K562 (cell line): ENCODE results near the gene FADS1. TPM values are rescaled to one million over a fixed set of nuclear protein-coding genes. Genes with fewer than 3 reads are reported as not detected.

ENCODE experiments used
- ATAC-seq: fragments of 200-7000 bp; cut with Tn5 transposase; 3 replicates; pipeline ENCODE4 v1.9.1; 2020; ENCODE audit warnings: moderate library complexity
- BruUV-seq: library from RNA; stranded (reverse); fragments of 400-500 nt; replicated peaks from 2 replicates; lab custom pipeline; 2021; lab: Mats Ljungman, UMichigan
- CTCF ChIA-PET: fragments of 300-600 bp; formaldehyde crosslinking; extraction: SDS; loops from one replicate; lab custom pipeline; 2021; ENCODE audit warnings: low intra/inter-chr PET ratio; lab: Yijun Ruan, JAX
- POLR2A ChIA-PET: fragments of 300-600, 350-650 bp; sonication (Branson Sonifier 250); formaldehyde crosslinking; extraction: SDS; loops from one replicate; lab custom pipeline; 2021; ENCODE audit warnings: antibody characterized with exemption, inconsistent platforms; lab: Yijun Ruan, JAX
- DNase-seq, 4 experiments: peaks; one replicate each; pipeline versions ENCODE4 v3.0.0 to v3.0.0-alpha.2; 2011 to 2018; ENCODE audit warnings: low spot score in 3 of 4, mixed read lengths in 3 of 4; ENCODE audit errors: extremely low read depth in 1 of 4
- FAIRE-seq: peaks from 2 replicates; lab custom pipeline; 2011; peaks lifted over from hg19 to GRCh38; lab: Jason Lieb, UNC
- H2AFZ ChIP-seq: 2 replicates; pipeline ENCODE4 v1.6.0; 2011; ENCODE audit warnings: low read depth, low read length, control low read depth, inconsistent platforms
- H3K27ac ChIP-seq: fragments of 200-600 bp; 3 replicates; pipeline ENCODE4 v1.8.0; 2011; ENCODE audit warnings: low read depth, mild to moderate bottlenecking, control low read depth, inconsistent platforms, low read length, moderate library complexity, mixed read lengths; ENCODE audit errors: extremely low read depth
- H3K27me3 ChIP-seq, 2 experiments: fragments of 300-600 bp in 1 of 2; 2 replicates in 1 of 2; 3 replicates in 1 of 2; pipeline versions ENCODE4 v1.6.0 to v1.8.0; 2011; ENCODE audit warnings: inconsistent platforms in 2 of 2, low read length in 2 of 2, mild to moderate bottlenecking in 1 of 2, mixed read lengths in 1 of 2, moderate library complexity in 1 of 2; ENCODE audit not compliant: control insufficient read depth in 2 of 2, insufficient read depth in 2 of 2
- H3K36me3 ChIP-seq: fragments of 300-600 bp; 3 replicates; pipeline ENCODE4 v1.8.0; 2011; ENCODE audit warnings: mild to moderate bottlenecking, low read length, inconsistent platforms; ENCODE audit not compliant: control insufficient read depth, insufficient read depth
- H3K4me1 ChIP-seq, 2 experiments: fragments of 200-600 bp in 1 of 2; replicated peaks in 1 of 2; 2 replicates in 1 of 2; 3 replicates in 1 of 2; pipeline versions ENCODE4 v1.5.1 to v1.8.0; 2011; ENCODE audit warnings: inconsistent platforms in 2 of 2, low read length in 2 of 2, mild to moderate bottlenecking in 1 of 2, mixed read lengths in 1 of 2, moderate library complexity in 1 of 2; ENCODE audit not compliant: control insufficient read depth in 2 of 2, insufficient read depth in 2 of 2
- H3K4me2 ChIP-seq: 2 replicates; pipeline ENCODE4 v1.6.1; 2011; ENCODE audit warnings: low read length, control low read depth, inconsistent platforms, mixed read lengths; ENCODE audit not compliant: insufficient read depth
- H3K4me3 ChIP-seq: fragments of 200-600 bp; sonication (generic), shearing (Covaris generic); 2 replicates; pipeline ENCODE4 v1.5.1; 2016; ENCODE audit warnings: control low read depth, inconsistent platforms
- H3K79me2 ChIP-seq: fragments of 200-600 bp; 3 replicates; pipeline ENCODE4 v1.8.0; 2011; ENCODE audit warnings: low read length, inconsistent platforms; ENCODE audit not compliant: control insufficient read depth, insufficient read depth
- H3K9ac ChIP-seq, 2 experiments: 2 replicates each; pipeline versions ENCODE4 v1.6.0 to v1.6.1; 2011; ENCODE audit warnings: low read depth in 2 of 2, low read length in 2 of 2, control low read depth in 1 of 2, inconsistent platforms in 1 of 2, mild to moderate bottlenecking in 1 of 2, mixed read lengths in 1 of 2; ENCODE audit not compliant: insufficient read depth in 1 of 2
- H3K9me1 ChIP-seq: one replicate; pipeline ENCODE4 v1.6.0; 2011; ENCODE audit warnings: inconsistent platforms, mild to moderate bottlenecking, low read length, moderate library complexity; ENCODE audit not compliant: control insufficient read depth, insufficient read depth
- H3K9me3 ChIP-seq: replicated peaks from 2 replicates; pipeline ENCODE4 v1.5.1; 2011; ENCODE audit warnings: low read depth, low read length, inconsistent platforms; ENCODE audit not compliant: control insufficient read depth, insufficient read depth
- H4K20me1 ChIP-seq: replicated peaks from 2 replicates; pipeline ENCODE4 v1.6.1; 2011; ENCODE audit warnings: low read length, inconsistent platforms, mixed read lengths; ENCODE audit not compliant: control insufficient read depth, insufficient read depth
- CHD4 ChIP-seq: fragments of 200-600 bp; sonication (generic); IDR thresholded peaks from 3 replicates; pipeline ENCODE4 v1.6.1; 2012; ENCODE audit warnings: low read depth, mild to moderate bottlenecking, mixed read lengths, low read length, inconsistent platforms; ENCODE audit not compliant: insufficient read depth, insufficient replicate concordance, poor library complexity, severe bottlenecking
- MIER1 ChIP-seq: fragments of 450-650 bp; IDR thresholded peaks from 2 replicates; pipeline ENCODE4 v1.6.1; 2016; ENCODE audit warnings: antibody characterized with exemption, mild to moderate bottlenecking, low read depth
- NR4A1 ChIP-seq, 2 experiments: fragments of 250-450 bp in 1 of 2; fragments of 450-650 bp in 1 of 2; sonication (Bioruptor Pico) in 1 of 2; IDR thresholded peaks; 2 replicates each; pipeline versions ENCODE4 v1.4.0 to v1.6.1; 2016 to 2020; ENCODE audit warnings: mild to moderate bottlenecking in 2 of 2, missing compliant biosample characterization in 1 of 2, missing genetic modification characterization in 1 of 2, moderate library complexity in 1 of 2
- OTX1 ChIP-seq: fragments of 450-650 bp; formaldehyde crosslinking; IDR thresholded peaks from 2 replicates; pipeline ENCODE4 v1.4.0; 2022; ENCODE audit warnings: mild to moderate bottlenecking
- RBM25 ChIP-seq: fragments of 200-400 bp; formaldehyde crosslinking; IDR thresholded peaks from 2 replicates; pipeline ENCODE4 v1.6.1; 2018; ENCODE audit warnings: low read length, low read depth, moderate library complexity; ENCODE audit not compliant: severe bottlenecking
- SIN3A ChIP-seq, 2 experiments: fragments of 150-350 bp in 1 of 2; IDR thresholded peaks; 2 replicates each; pipeline ENCODE4 v1.6.1; 2011 to 2016; ENCODE audit warnings: borderline replicate concordance in 2 of 2, low read depth in 2 of 2, low read length in 2 of 2, mild to moderate bottlenecking in 2 of 2, moderate library complexity in 2 of 2; ENCODE audit not compliant: control insufficient read depth in 1 of 2
- WHSC1 ChIP-seq: IDR thresholded peaks from one replicate; pipeline ENCODE4 v1.6.1; 2012; ENCODE audit warnings: low read length, control low read depth, inconsistent platforms
- ZNF121 ChIP-seq: sonication (generic); formaldehyde crosslinking; conservative IDR thresholded peaks from 2 replicates; pipeline ENCODE4 v1.8.0; 2022; ENCODE audit warnings: missing genetic modification reagents
- ZNF324 ChIP-seq: fragments of 250-450 bp; sonication (Bioruptor Pico); IDR thresholded peaks from 2 replicates; pipeline ENCODE4 v1.4.0; 2020; ENCODE audit warnings: mild to moderate bottlenecking
- ZNF830 ChIP-seq: fragments of 250-450 bp; sonication (Bioruptor Pico); IDR thresholded peaks from 2 replicates; pipeline ENCODE4 v1.5.0; 2021; ENCODE audit warnings: mild to moderate bottlenecking
- WGBS: fragments of 100-300 bp; shearing (Covaris generic); methylation state at CpG from one replicate; pipeline ENCODE4 v1.1.6; 2016; ENCODE audit warnings: low coverage, mixed read lengths; ENCODE audit not compliant: insufficient coverage; ENCODE audit errors: missing lambda C conversion rate; 5-methylcytosine and 5-hydroxymethylcytosine counted together
- in situ Hi-C: fragments of 300-500 bp; cut with MboI; formaldehyde crosslinking; loops from 4 replicates; pipeline ENCODE4 v1.15.0; 2018; ENCODE audit warnings: inconsistent platforms, mixed read lengths
- intact Hi-C: fragments of 100-400 bp; cut with micrococcal nuclease; formaldehyde crosslinking; loops from 2 replicates; pipeline ENCODE4 v1.14.2; 2022
- polyA plus RNA-seq, 8 experiments: library from polyadenylated mRNA; depleted of rRNA in 4 of 8; stranded (reverse) in 5 of 8; unstranded in 3 of 8; fragments of >200 nt; fragmentation: Nextera tagmentation in 2 of 8; fragmentation: Illumina TruSeq in 1 of 8; extraction: Ambion mirVana in 2 of 8; extraction: Trizol in 1 of 8; gene quantifications; 2 replicates each; pipeline versions ENCODE4 v1.2.1 to v1.2.3, GENCODE V29; 2011 to 2014; ENCODE audit warnings: inconsistent platforms in 1 of 8, missing spikeins in 1 of 8
- total RNA-seq, 7 experiments: library from RNA; depleted of rRNA in 6 of 7; stranded (reverse); fragments of >200 nt in 6 of 7; fragmentation: Illumina TruSeq in 2 of 7; extraction: Trizol in 2 of 7; gene quantifications; 2 replicates each; pipeline versions ENCODE4 v1.2.1 to v1.2.3, GENCODE V29; 2011 to 2021; ENCODE audit warnings: low replicate concordance in 1 of 7

FADS1 gene
- total and polyA plus RNA-seq, 9 of the 15 experiments (the other 6 are each of a cell fraction or from before 2014, with no cell fraction given): 110 to 864 (median 364) TPM

DNA sequence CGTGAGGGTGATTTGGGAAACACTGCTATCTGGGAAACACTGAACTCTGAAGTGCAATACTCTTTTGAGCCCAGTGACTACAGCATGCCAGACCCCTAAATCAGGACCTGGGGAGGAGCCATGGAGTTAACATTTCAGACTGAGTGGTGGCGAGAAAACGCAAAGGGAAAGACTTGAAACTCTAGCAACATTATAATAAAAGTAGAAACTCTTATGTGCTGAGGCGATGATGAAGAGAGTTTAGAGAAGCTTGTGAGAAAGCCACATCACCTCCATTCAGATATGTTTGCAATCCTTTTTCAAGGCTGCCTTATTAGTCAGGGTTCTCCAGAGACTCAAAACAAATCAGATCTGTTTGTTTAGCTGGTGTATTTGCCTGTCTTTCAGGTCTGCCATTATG is 22.2 kb downstream of the FADS1 start:
- BruUV-seq: no TSS peak
- in situ Hi-C loops: loop anchor here (5.0 kb wide), 1 partner anchor 47 kb away; no protein-coding TSS in a partner anchor
- H3K4me1 ChIP-seq: peaks cover 25 to 33% of the 10 kb centered on the region in 2 experiments
- H3K4me2 ChIP-seq: peak overlapping the region; percentile 54
- no peaks in the 10 kb centered on the region for H3K9me1 ChIP-seq
- H3K27me3 ChIP-seq: no peaks in the 10 kb centered on the region
- peak overlapping the region; percentile 28; the same call in 1 of the 3 replicates for H3K27ac ChIP-seq
- no peak overlapping the region for H2AFZ ChIP-seq
- ATAC-seq (no peak), DNase-seq (no peak), FAIRE-seq (no peak)
- no peaks in the 10 kb centered on the region; the same call in 1 of the 2 replicates for H4K20me1 ChIP-seq
- CTCF ChIA-PET: no interaction called here
- TF ChIP-seq MIER1 (0 out of 2 replicates have a peak, but pooled peaks have one; percentile 66), NR4A1 (CRISPR knock-in tag; IDR thresholded peaks at IDR 0.05) (no peak), NR4A1 (tag; IDR thresholded peaks at IDR 0.05) (no peak)
- H3K79me2 ChIP-seq: peaks cover 94% of the 10 kb centered on the region
- H3K9me3 ChIP-seq: no peaks in the 10 kb centered on the region
- H3K4me3 ChIP-seq: no peak overlapping the region
- intact Hi-C loops: no loop called here
- POLR2A ChIA-PET: no interaction called here
- peak overlapping the region; percentile 31 to 44; a peak in 3 of 4 replicates for H3K9ac ChIP-seq
- H3K36me3 ChIP-seq: peaks cover 70% of the 10 kb centered on the region
- WGBS: 67% methylated on average over 4 of the region's 4 CpGs

DNA sequence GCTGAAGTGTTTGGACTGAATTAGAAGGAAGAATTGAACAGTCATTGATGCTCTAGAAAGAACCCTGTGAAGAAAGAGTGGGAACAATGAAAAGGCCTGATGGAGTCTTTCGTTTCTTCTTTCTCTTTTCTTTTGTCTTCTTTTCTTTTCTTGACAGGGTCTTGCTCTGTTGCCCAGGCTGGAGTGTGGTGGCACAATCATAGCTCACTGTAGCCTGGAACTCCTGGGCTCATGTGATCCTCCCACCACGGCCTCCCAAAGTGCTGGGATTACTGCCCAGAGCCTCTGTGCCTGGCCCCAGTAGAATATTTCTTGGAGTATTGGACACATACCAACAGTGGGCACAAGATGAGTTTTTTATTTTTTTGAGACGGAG is 23.0 kb downstream of the FADS1 start:
- no peak overlapping the region for H2AFZ ChIP-seq
- H3K9ac ChIP-seq: peak overlapping the region; percentile 100; a peak in 3 of 4 replicates
- ATAC-seq: no peak
- H3K27me3 ChIP-seq: no peaks in the 10 kb centered on the region
- ChIA-PET POLR2A (interaction anchor here (0.8 to 2.9 kb wide), 11 partner anchors 8 to 170 kb away, joined by 3 to 23 read pairs (median 8); partner anchors contain the start of genes BEST1 and FADS3), CTCF (no interaction called here)
- peaks cover 22 to 28% of the 10 kb centered on the region in 2 experiments; a peak in 4 of 5 replicates for H3K4me1 ChIP-seq
- no peaks in the 10 kb centered on the region for H3K9me1 ChIP-seq
- no peak for FAIRE-seq
- BruUV-seq: no TSS peak
- peak overlapping the region; percentile 97 for H3K4me2 ChIP-seq
- H3K79me2 ChIP-seq: peaks cover 88% of the 10 kb centered on the region
- H3K36me3 ChIP-seq: peaks cover 71% of the 10 kb centered on the region
- peak overlapping the region; percentile 83 for H3K4me3 ChIP-seq
- no peak for DNase-seq
- 10% methylated on average over 3 of the region's 3 CpGs for WGBS
- no peaks in the 10 kb centered on the region; the same call in 1 of the 2 replicates for H4K20me1 ChIP-seq
- peak overlapping the region; percentile 100 for H3K27ac ChIP-seq
- H3K9me3 ChIP-seq: no peaks in the 10 kb centered on the region
- intact Hi-C loops (no loop called here), in situ Hi-C loops (loop anchor here (5.0 kb wide), 1 partner anchor 47 kb away; no protein-coding TSS in a partner anchor)
- TF ChIP-seq OTX1 (CRISPR knock-in tag): no peak
- TF ChIP-seq RBM25: peak; percentile 47
- no peak for TF ChIP-seq SIN3A (IDR thresholded peaks at IDR 0.05; ENCODE audit: borderline replicate concordance in 2 of 2, control insufficient read depth in 1 of 2, low read depth in 2 of 2, low read length in 2 of 2)
- no peak for TF ChIP-seq ZNF324 (CRISPR knock-in tag)
- TF ChIP-seq ZNF830 (CRISPR knock-in tag): no peak
- no peak for TF ChIP-seq WHSC1
- peak; percentile 90 for TF ChIP-seq ZNF121 (CRISPR knock-in tag)
- no peak for TF ChIP-seq CHD4
